ENCODE results near the gene ACOT8. TPM values are rescaled to one million over a fixed set of nuclear protein-coding genes. Genes with fewer than 3 reads are reported as not detected.
"Not testable (repeated sequence)": the region's sequence is repeated elsewhere in the genome, so short reads cannot be mapped to it uniquely, and the experiment has no call there.

Gene ACOT8
- total RNA-seq, 1 donor from 2014 or later: 15.9 TPM

DNA sequence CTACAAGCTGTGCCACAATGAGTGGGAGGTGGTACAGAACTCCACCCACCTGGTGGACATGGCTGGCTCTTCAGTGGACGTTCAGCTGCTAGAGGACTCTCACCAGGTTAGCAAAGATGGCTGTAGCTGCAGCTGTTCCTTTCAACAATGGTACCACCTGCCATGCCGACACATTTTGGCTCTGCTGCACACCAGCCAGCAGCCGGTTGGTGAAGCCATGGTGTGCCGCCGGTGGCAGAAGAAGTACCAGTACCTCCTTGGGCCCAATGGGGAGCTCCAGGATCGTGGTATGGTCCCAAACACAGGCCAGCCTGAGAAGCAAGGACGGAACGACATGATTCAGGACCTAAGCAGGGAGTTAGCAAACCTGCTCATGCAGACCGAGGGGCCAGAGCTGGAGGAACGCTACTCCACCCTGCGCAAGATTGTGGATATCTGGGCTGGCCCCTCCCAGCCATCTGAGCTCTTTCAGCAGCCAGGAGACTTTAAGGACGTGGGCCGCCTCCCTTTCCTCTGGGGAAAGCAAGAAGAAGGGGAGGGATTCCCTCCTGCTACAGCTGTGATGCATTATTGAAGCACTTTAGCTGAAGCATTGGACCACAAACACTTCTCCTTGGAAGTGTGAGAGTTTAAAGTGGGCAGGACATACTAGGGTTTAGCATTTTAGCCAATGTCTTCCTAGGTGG, 21.0 kb upstream of the ACOT8 start:
- Mint-ChIP-seq H3K9me3 (ENCODE audit: low read depth) (no peaks in the 10 kb centered on the region), H3K4me1 (ENCODE audit: low read depth) (peaks cover 17% of the 10 kb centered on the region), H3K4me3 (ENCODE audit: unreplicated experiment) (no peak overlapping the region), H3K36me3 (ENCODE audit: low read depth) (peaks cover 8% of the 10 kb centered on the region), H3K27me3 (ENCODE audit: low read depth) (no peaks in the 10 kb centered on the region), H3K27ac (ENCODE audit: unreplicated experiment) (no peak overlapping the region)
- TF ChIP-seq, protein P1, sequence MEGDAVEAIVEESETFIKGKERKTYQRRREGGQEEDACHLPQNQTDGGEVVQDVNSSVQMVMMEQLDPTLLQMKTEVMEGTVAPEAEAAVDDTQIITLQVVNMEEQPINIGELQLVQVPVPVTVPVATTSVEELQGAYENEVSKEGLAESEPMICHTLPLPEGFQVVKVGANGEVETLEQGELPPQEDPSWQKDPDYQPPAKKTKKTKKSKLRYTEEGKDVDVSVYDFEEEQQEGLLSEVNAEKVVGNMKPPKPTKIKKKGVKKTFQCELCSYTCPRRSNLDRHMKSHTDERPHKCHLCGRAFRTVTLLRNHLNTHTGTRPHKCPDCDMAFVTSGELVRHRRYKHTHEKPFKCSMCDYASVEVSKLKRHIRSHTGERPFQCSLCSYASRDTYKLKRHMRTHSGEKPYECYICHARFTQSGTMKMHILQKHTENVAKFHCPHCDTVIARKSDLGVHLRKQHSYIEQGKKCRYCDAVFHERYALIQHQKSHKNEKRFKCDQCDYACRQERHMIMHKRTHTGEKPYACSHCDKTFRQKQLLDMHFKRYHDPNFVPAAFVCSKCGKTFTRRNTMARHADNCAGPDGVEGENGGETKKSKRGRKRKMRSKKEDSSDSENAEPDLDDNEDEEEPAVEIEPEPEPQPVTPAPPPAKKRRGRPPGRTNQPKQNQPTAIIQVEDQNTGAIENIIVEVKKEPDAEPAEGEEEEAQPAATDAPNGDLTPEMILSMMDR (IDR thresholded peaks at IDR 0.05): no peak
- DNase-seq (ENCODE audit: low spot score): no peak

DNA sequence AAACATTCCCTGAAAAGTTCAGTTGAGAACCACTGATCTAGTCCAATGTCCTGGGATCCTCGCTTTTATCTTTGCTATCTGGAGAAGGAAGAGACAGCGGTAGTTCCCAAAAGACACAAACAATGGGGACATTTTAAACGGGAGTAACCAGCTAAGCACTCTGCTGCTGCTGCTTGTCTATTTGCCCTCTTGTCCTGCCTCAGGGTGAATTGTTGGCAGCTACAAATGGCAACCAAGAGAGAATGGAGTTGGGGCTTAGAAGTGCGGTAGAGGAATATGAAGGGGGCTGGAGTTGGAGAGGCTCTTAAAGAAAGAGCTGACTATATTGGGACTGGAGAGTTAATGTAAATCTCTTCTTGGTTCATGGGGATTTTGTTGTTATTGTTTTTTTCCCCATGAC, 17.4 kb upstream of the ACOT8 start:
- Mint-ChIP-seq H3K9me3 (ENCODE audit: low read depth) (no peaks in the 10 kb centered on the region), H3K27me3 (ENCODE audit: low read depth) (no peaks in the 10 kb centered on the region), H3K4me1 (ENCODE audit: low read depth) (no peaks in the 10 kb centered on the region), H3K27ac (ENCODE audit: unreplicated experiment) (no peak overlapping the region), H3K36me3 (ENCODE audit: low read depth) (peaks cover 5% of the 10 kb centered on the region), H3K4me3 (ENCODE audit: unreplicated experiment) (no peak overlapping the region)
- DNase-seq (ENCODE audit: low spot score): no peak
- TF ChIP-seq, protein P1 (IDR thresholded peaks at IDR 0.05): no peak

DNA sequence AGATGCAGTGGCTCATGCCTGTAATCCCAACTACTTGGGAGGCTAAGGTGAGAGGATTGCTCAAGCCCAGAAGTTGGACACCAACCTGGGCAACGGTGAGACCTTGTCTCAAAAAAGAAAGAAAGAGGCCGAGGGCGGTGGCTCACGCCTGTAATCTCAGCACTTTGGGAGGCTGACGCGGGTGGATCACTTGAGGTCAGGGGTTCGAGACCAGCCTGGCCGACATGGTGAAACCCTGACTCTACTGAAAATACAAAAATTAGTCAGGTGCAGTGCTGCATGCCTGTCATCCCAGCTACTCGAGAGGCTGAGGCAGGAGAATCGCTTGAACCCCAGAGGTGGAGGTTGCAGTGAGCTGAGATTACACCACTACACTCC, 16.9 kb upstream of the ACOT8 start:
- H3K4me3 Mint-ChIP-seq (ENCODE audit: unreplicated experiment); H3K4me1 Mint-ChIP-seq (ENCODE audit: low read depth); H3K27me3 Mint-ChIP-seq (ENCODE audit: low read depth); DNase-seq (ENCODE audit: low spot score); H3K27ac Mint-ChIP-seq (ENCODE audit: unreplicated experiment); H3K9me3 Mint-ChIP-seq (ENCODE audit: low read depth); H3K36me3 Mint-ChIP-seq (ENCODE audit: low read depth): not testable (repeated sequence)

DNA sequence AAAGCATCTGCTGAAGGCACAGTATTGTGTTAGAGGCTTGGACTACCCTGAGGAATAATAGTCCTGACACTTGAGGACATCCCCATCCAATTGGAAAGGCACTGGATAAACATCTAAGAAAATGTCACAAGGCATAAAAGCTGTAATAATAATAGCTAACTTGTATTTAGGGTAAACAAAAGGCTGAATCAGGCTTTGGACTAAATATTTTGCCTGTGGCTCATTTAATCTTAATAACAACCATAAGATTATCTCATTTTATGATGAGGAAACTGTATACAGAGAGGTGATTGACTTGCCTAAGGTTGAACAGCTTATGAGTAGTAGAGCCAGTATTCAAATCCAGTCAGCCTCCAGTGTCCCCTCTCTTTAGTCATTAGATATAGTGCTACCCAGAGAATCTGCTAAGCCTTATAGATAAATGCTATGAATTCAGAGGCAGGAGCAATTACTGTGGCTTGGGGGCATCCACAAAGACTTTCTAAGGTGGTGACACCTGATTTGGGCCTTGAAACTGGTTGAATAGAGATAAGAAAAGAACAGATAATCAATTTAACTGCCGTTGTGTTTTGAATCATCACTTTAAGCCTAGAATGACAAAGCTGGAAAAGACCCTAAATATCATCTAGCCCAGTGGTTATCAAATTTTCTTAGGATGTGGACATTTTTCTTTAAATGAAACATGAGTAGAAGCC, 16.4 kb upstream of the ACOT8 start:
- TF ChIP-seq, protein P1 (IDR thresholded peaks at IDR 0.05): no peak
- no peaks in the 10 kb centered on the region for H3K27me3 Mint-ChIP-seq (ENCODE audit: low read depth)
- DNase-seq (ENCODE audit: low spot score): no peak
- H3K36me3 Mint-ChIP-seq (ENCODE audit: low read depth): peaks cover 5% of the 10 kb centered on the region
- no peak overlapping the region for H3K27ac Mint-ChIP-seq (ENCODE audit: unreplicated experiment)
- H3K4me1 Mint-ChIP-seq (ENCODE audit: low read depth): no peaks in the 10 kb centered on the region
- no peaks in the 10 kb centered on the region for H3K9me3 Mint-ChIP-seq (ENCODE audit: low read depth)
- H3K4me3 Mint-ChIP-seq (ENCODE audit: unreplicated experiment): no peak overlapping the region

DNA sequence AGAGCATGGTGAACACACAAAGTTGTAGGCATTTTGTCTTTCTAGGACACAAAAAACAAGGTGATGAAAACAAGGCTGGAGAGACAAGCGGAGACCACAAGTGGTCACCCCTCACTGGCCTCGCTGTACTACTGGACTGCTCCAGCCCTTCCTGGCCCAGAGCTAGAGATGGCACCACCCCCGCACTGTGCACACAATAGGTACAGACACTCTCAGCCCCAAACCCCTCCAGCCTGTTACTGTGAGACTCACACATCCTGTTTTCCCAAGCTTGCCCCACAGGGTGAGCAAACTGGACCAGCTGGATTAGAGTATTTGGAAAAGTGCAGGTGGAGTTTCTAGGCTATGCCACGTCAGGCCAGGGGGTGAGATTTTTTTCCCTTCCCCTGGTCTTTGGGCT, 15.4 kb upstream of the ACOT8 start:
- DNase-seq (ENCODE audit: low spot score): no peak
- no peak overlapping the region for H3K4me3 Mint-ChIP-seq (ENCODE audit: unreplicated experiment)
- H3K27ac Mint-ChIP-seq (ENCODE audit: unreplicated experiment): no peak overlapping the region
- TF ChIP-seq, protein P1 (IDR thresholded peaks at IDR 0.05): no peak
- no peaks in the 10 kb centered on the region for H3K27me3 Mint-ChIP-seq (ENCODE audit: low read depth)
- peaks cover 6% of the 10 kb centered on the region for H3K4me1 Mint-ChIP-seq (ENCODE audit: low read depth)
- no peaks in the 10 kb centered on the region for H3K9me3 Mint-ChIP-seq (ENCODE audit: low read depth)
- H3K36me3 Mint-ChIP-seq (ENCODE audit: low read depth): peaks cover 5% of the 10 kb centered on the region

DNA sequence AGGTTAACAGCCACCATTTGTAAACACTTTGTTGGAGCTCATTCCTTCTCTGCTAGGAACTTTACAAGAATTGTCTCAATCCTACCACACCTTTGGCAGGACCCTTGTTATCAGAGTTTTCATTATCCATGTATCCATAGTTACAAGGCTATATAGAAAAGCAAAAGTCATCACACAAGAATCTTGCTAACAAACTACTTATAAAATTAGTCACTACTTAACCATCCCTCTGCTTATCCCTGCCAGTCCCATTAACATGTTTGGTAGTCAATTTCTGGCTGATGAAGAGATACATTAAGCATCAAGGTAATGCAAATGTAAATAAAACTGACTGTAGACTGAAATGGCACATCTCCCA, 10.6 kb upstream of the ACOT8 start:
- no peak overlapping the region for H3K4me3 Mint-ChIP-seq (ENCODE audit: unreplicated experiment)
- no peak overlapping the region for H3K27ac Mint-ChIP-seq (ENCODE audit: unreplicated experiment)
- TF ChIP-seq, protein P1 (IDR thresholded peaks at IDR 0.05): no peak
- no peak for DNase-seq (ENCODE audit: low spot score)
- H3K9me3 Mint-ChIP-seq (ENCODE audit: low read depth): no peaks in the 10 kb centered on the region
- no peaks in the 10 kb centered on the region for H3K27me3 Mint-ChIP-seq (ENCODE audit: low read depth)
- H3K4me1 Mint-ChIP-seq (ENCODE audit: low read depth): peaks cover 8% of the 10 kb centered on the region
- no peaks in the 10 kb centered on the region for H3K36me3 Mint-ChIP-seq (ENCODE audit: low read depth)

Data from chondrocyte (in vitro differentiated cells).